A673 (cell line): ENCODE results near the gene CDYL.

Experiments used
- EZH2 ChIP-seq: fragments of 200-600 bp; sonication (generic); IDR thresholded peaks from 2 replicates; pipeline ENCODE4 v1.6.1; 2017; ENCODE audit warnings: borderline replicate concordance, low read depth, mild to moderate bottlenecking, mixed read lengths, antibody characterized with exemption, low read length; ENCODE audit not compliant: poor library complexity, severe bottlenecking
- TF ChIP-seq, protein P1 (sequence below): fragments of 300-800, 200-600 bp; sonication (generic); conservative IDR thresholded peaks from 2 replicates; pipeline ENCODE4 v1.5.1; 2017; ENCODE audit warnings: low read depth, mild to moderate bottlenecking, antibody characterized with exemption, low read length, moderate library complexity, mixed read lengths

DNA sequence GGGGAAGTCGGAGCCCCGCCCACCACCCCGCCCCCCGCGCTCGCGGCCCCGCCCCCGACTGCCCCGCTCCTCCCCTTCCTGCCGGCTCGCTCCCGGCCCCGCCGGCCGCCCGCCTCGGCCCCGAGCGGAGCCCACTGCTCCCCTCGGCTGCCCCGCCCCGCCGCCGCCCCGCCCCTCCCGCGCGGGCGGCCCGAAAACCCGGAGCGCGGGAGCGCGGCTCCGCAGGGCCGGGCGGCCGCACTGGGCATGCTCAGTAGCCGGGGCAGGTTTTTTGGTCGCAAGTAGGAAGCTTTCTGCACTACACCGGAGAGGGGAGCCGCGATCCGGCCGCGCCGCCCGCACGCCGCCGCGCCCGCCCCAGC is at the start of gene CDYL:
- TF ChIP-seq, protein P1, sequence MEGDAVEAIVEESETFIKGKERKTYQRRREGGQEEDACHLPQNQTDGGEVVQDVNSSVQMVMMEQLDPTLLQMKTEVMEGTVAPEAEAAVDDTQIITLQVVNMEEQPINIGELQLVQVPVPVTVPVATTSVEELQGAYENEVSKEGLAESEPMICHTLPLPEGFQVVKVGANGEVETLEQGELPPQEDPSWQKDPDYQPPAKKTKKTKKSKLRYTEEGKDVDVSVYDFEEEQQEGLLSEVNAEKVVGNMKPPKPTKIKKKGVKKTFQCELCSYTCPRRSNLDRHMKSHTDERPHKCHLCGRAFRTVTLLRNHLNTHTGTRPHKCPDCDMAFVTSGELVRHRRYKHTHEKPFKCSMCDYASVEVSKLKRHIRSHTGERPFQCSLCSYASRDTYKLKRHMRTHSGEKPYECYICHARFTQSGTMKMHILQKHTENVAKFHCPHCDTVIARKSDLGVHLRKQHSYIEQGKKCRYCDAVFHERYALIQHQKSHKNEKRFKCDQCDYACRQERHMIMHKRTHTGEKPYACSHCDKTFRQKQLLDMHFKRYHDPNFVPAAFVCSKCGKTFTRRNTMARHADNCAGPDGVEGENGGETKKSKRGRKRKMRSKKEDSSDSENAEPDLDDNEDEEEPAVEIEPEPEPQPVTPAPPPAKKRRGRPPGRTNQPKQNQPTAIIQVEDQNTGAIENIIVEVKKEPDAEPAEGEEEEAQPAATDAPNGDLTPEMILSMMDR: no peak
- no peak for TF ChIP-seq EZH2
